ENCODE measurements around the gene DOCK8. TPM values are rescaled to one million over a fixed set of nuclear protein-coding genes. Genes with fewer than 3 reads are reported as not detected.

DOCK8 gene
- total and polyA plus RNA-seq, 2 experiments from 2014 or later: not detected

DNA sequence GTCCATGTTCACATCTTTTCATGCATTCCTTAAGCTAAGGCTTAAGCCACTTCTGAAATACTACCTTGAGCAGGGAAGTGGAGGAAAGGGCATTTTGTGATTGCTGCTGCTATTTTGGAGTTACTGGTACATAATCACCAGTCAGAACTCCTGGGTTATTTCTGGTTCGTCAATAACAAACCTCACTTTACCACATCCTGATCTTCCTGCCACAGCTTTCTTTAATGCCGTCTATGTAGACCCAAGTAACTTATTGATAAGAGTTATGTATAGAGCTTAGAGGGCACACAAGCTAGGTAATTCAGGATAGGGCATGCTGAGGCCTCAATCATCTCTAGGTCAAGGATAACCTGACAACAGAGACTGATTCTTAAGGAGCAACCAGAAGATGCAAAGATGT is 120.7 kb downstream of the DOCK8 start:
- no peaks in the 10 kb centered on the region for H3K36me3 ChIP-seq (ENCODE audit: low read depth)
- H3K4me2 ChIP-seq (ENCODE audit: unreplicated experiment): no peak overlapping the region
- no peaks in the 10 kb centered on the region for H3K4me1 ChIP-seq (ENCODE audit: insufficient read depth)
- H3K4me3 ChIP-seq: no peak overlapping the region
- 0 out of 2 replicates have a peak, but pooled peaks cover under 1% of the 10 kb centered on the region for H3K27me3 ChIP-seq (replicated peaks; ENCODE audit: insufficient read depth)
- no peak overlapping the region for H2AFZ ChIP-seq
- H3K9me3 ChIP-seq (ENCODE audit: low read depth): no peaks in the 10 kb centered on the region
- no peak for DNase-seq
- H3K9me2 ChIP-seq (ENCODE audit: insufficient read depth): no peaks in the 10 kb centered on the region
- H3K79me2 ChIP-seq (ENCODE audit: insufficient read depth): no peaks in the 10 kb centered on the region
- H3K9ac ChIP-seq: no peak overlapping the region
- TF ChIP-seq EZH2phosphoT487 (IDR thresholded peaks at IDR 0.05; ENCODE audit: insufficient read depth, low read depth): no peak
- TF ChIP-seq EZH2 (IDR thresholded peaks at IDR 0.05; ENCODE audit: insufficient read depth, poor library complexity, severe bottlenecking): no peak
- H3K27ac ChIP-seq: no peak overlapping the region
- no peaks in the 10 kb centered on the region for H4K20me1 ChIP-seq (ENCODE audit: insufficient read depth)
- in situ Hi-C loops (cut with MboI): no loop called here
- 45% methylated on average over 2 of the region's 2 CpGs for WGBS, 2 experiments (ENCODE audit: low coverage in 1 of 2, low lambda C conversion rate in 2 of 2, missing lambda C conversion rate in 2 of 2)
- H3F3A ChIP-seq (ENCODE audit: insufficient read depth): no peaks in the 10 kb centered on the region

DNA sequence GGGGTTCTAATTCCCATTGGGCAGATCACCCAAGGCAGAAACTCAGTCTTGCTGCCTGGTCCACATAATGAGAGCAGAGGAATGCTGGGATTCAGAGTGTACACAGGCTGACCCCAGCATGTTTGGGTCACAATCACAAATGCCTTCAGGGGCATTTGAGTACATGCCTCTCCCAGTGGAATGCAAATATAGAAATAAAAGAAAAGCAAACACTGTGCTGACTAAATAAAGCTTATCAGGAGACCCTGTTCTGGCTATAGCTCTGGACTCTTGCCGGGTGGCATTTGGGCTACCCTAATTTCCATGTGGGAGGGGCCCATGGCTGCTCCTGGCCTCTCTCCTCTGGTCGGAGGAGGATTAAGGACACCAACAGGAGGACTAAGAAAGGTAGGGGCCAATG is 121.4 kb downstream of the DOCK8 start:
- Histone ChIP-seq H3K27ac (no peak overlapping the region), H3K9me2 (ENCODE audit: insufficient read depth) (no peaks in the 10 kb centered on the region), H3K4me2 (ENCODE audit: unreplicated experiment) (no peak overlapping the region), H3F3A (ENCODE audit: insufficient read depth) (no peaks in the 10 kb centered on the region), H3K79me2 (ENCODE audit: insufficient read depth) (no peaks in the 10 kb centered on the region), H3K9me3 (ENCODE audit: low read depth) (no peaks in the 10 kb centered on the region), H3K4me3 (no peak overlapping the region), H4K20me1 (ENCODE audit: insufficient read depth) (no peaks in the 10 kb centered on the region), H3K9ac (no peak overlapping the region), H3K4me1 (ENCODE audit: insufficient read depth) (no peaks in the 10 kb centered on the region), H3K36me3 (ENCODE audit: low read depth) (no peaks in the 10 kb centered on the region), H3K27me3 (replicated peaks; ENCODE audit: insufficient read depth) (0 out of 2 replicates have a peak, but pooled peaks cover 5% of the 10 kb centered on the region), H2AFZ (no peak overlapping the region)
- WGBS, 2 experiments (ENCODE audit: low coverage in 1 of 2, low lambda C conversion rate in 2 of 2, missing lambda C conversion rate in 2 of 2): 36 to 43% methylated on average over 2 of the region's 2 CpGs
- no peak for DNase-seq
- in situ Hi-C loops (cut with MboI): no loop called here
- no peak for TF ChIP-seq EZH2 (IDR thresholded peaks at IDR 0.05; ENCODE audit: insufficient read depth, poor library complexity, severe bottlenecking)
- TF ChIP-seq EZH2phosphoT487 (IDR thresholded peaks at IDR 0.05; ENCODE audit: insufficient read depth, low read depth): no peak

DNA sequence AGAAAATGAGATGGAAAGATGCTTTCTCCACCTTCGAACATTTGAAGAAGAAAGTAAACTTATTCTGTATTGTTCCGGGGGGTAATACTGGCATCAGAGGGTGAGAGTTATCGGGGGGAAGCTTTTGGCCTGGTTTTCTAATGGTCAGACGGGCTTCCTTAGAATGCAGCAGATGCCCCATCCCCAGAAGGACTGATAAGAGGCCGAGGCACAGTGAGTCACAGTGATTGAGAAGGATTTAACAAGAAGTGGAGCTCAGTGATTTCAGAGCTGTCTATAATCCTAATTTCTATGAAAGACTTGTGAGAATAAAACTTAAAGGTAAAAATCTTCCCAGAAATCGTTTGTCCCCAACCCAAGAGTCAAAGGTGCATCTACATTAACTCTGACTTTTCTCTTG is 123.9 kb downstream of the DOCK8 start:
- Histone ChIP-seq H3K4me3 (no peak overlapping the region), H3K27me3 (replicated peaks; ENCODE audit: insufficient read depth) (0 out of 2 replicates have a peak, but pooled peaks cover 5% of the 10 kb centered on the region), H3K36me3 (ENCODE audit: low read depth) (no peaks in the 10 kb centered on the region), H3K9me2 (ENCODE audit: insufficient read depth) (no peaks in the 10 kb centered on the region), H2AFZ (no peak overlapping the region), H3K79me2 (ENCODE audit: insufficient read depth) (no peaks in the 10 kb centered on the region), H3K4me2 (ENCODE audit: unreplicated experiment) (no peak overlapping the region), H3K9ac (no peak overlapping the region), H3K9me3 (ENCODE audit: low read depth) (no peaks in the 10 kb centered on the region), H3K27ac (no peak overlapping the region), H3F3A (ENCODE audit: insufficient read depth) (no peaks in the 10 kb centered on the region), H4K20me1 (ENCODE audit: insufficient read depth) (no peaks in the 10 kb centered on the region), H3K4me1 (ENCODE audit: insufficient read depth) (no peaks in the 10 kb centered on the region)
- in situ Hi-C loops (cut with MboI): no loop called here
- DNase-seq: no peak
- 34 to 42% methylated on average over 6 of the region's 6 CpGs for WGBS, 2 experiments (ENCODE audit: low coverage in 1 of 2, low lambda C conversion rate in 2 of 2, missing lambda C conversion rate in 2 of 2)
- TF ChIP-seq EZH2 (IDR thresholded peaks at IDR 0.05; ENCODE audit: insufficient read depth, poor library complexity, severe bottlenecking) (no peak), EZH2phosphoT487 (IDR thresholded peaks at IDR 0.05; ENCODE audit: insufficient read depth, low read depth) (no peak)

DNA sequence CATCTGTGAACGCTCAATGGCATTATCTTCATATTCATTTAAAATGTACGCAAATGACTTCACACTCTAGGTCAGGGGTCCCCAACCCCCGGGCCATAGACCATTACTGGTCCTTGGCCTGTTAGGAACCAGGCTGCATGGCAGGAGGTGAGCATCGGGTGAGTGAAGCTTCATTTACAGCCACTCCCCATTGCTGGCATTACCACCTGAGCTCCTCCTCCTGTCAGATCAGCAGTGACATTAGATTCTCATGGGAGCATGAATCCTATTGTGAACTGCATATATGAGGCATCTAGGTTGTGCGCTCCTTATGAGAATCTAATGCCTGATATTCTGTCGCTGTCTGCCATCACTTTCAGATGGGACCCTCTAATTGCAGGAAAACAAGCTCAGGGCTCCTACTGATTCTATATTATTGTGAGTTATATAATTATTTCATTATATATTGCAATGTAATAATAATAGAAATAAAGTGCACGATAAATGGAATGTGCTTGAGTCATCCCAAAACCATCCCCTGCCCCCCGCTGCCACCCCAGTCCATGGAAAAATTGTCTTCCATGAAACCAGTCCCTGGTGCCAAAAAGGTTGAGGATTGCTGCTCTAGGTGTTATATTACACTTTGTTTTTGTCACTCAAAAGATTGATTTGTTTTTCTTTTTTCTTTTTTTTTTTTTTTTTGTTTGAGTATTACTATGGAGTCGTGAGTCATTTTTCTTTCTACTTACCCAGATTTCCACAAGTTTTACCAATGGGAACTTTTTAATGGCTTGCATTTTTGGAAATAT is 127.2 kb downstream of the DOCK8 start:
- Histone ChIP-seq H3K4me3 (no peak overlapping the region), H3K27me3 (replicated peaks; ENCODE audit: insufficient read depth) (peaks cover 10% of the 10 kb centered on the region; the same call in 1 of the 2 replicates), H3K36me3 (ENCODE audit: low read depth) (no peaks in the 10 kb centered on the region), H4K20me1 (ENCODE audit: insufficient read depth) (no peaks in the 10 kb centered on the region), H3K4me1 (ENCODE audit: insufficient read depth) (no peaks in the 10 kb centered on the region), H2AFZ (no peak overlapping the region), H3K27ac (no peak overlapping the region), H3K4me2 (ENCODE audit: unreplicated experiment) (no peak overlapping the region), H3F3A (ENCODE audit: insufficient read depth) (no peaks in the 10 kb centered on the region), H3K79me2 (ENCODE audit: insufficient read depth) (no peaks in the 10 kb centered on the region), H3K9ac (no peak overlapping the region), H3K9me2 (ENCODE audit: insufficient read depth) (no peaks in the 10 kb centered on the region), H3K9me3 (ENCODE audit: low read depth) (no peaks in the 10 kb centered on the region)
- in situ Hi-C loops (cut with MboI): no loop called here
- 46 to 53% methylated on average over 9 of the region's 9 CpGs for WGBS, 2 experiments (ENCODE audit: low coverage in 1 of 2, low lambda C conversion rate in 2 of 2, missing lambda C conversion rate in 2 of 2)
- no peak for DNase-seq
- TF ChIP-seq EZH2phosphoT487 (IDR thresholded peaks at IDR 0.05; ENCODE audit: insufficient read depth, low read depth) (no peak), EZH2 (IDR thresholded peaks at IDR 0.05; ENCODE audit: insufficient read depth, poor library complexity, severe bottlenecking) (no peak)

Data from GM23248 (cell line).